Fibroblast of the aortic adventitia (primary cell): ENCODE data around the gene ZAR1L. TPM values are rescaled to one million over a fixed set of nuclear protein-coding genes. Genes with fewer than 3 reads are reported as not detected.
"Not testable (repeated sequence)": the region's sequence is repeated elsewhere in the genome, so short reads cannot be mapped to it uniquely, and the experiment has no call there.

ENCODE experiments used
- DNase-seq: peaks from one replicate; pipeline ENCODE4 v3.0.0-alpha.2; 2010; ENCODE audit warnings: low read depth
- H3K4me3 ChIP-seq: 2 replicates; pipeline ENCODE4 v1.5.1; 2011; ENCODE audit warnings: low read depth, mild to moderate bottlenecking, control low read depth, low read length, moderate library complexity
- CTCF ChIP-seq: IDR thresholded peaks from 2 replicates; pipeline ENCODE4 v1.5.1; 2011; ENCODE audit warnings: mild to moderate bottlenecking, low read length, control low read depth, inconsistent platforms; ENCODE audit not compliant: insufficient read depth
- total RNA-seq: library from RNA; depleted of rRNA; stranded (reverse); fragments of >200 nt; gene quantifications from 2 replicates; pipeline ENCODE4 v1.2.3, GENCODE V29; 2012; ENCODE audit warnings: low replicate concordance

ZAR1L gene
- total RNA-seq = not detected in 2 replicates

GRCh38 chr13:32315238-32316027 lies at the start of gene ZAR1L, which contains the start of gene BRCA2:
TSS of gene ZAR1L (minus strand) at chr13:32315363. CDS start at chr13:32311925, 3,438 bp downstream.
TSS of gene BRCA2 (plus strand) at chr13:32315508. CDS start at chr13:32316461, 953 bp downstream.
- peak within 1 kb of the TSS; percentile 90 for H3K4me3 ChIP-seq
- TF ChIP-seq CTCF = no peak
- peak; percentile 88 for DNase-seq

- TF ChIP-seq CTCF = no peak
- no peak overlapping the region for H3K4me3 ChIP-seq
- DNase-seq = no peak
Measured at GRCh38 chr13:32362574-32362973, 47.4 kb upstream of the ZAR1L start.

GRCh38 chr13:32355935-32356334 lies 40.8 kb upstream of the ZAR1L start:
- H3K4me3 ChIP-seq = not testable (repeated sequence)

GRCh38 chr13:32354040-32354439 lies 38.9 kb upstream of the ZAR1L start:
- TF ChIP-seq CTCF = no peak
- H3K4me3 ChIP-seq = no peak overlapping the region
- DNase-seq = no peak

More at GRCh38 chr13:32355935-32356334, 40.8 kb upstream of the ZAR1L start:
- DNase-seq = not testable (repeated sequence)

GRCh38 chr13:32350839-32351441 lies 35.8 kb upstream of the ZAR1L start:
- not testable (repeated sequence) for DNase-seq, H3K4me3 ChIP-seq

GRCh38 chr13:32347651-32348050 lies 32.5 kb upstream of the ZAR1L start:
- no peak overlapping the region for H3K4me3 ChIP-seq
- DNase-seq = no peak
- TF ChIP-seq CTCF = no peak

- H3K4me3 ChIP-seq = no peak overlapping the region
- TF ChIP-seq CTCF = no peak
- no peak for DNase-seq
Measured at GRCh38 chr13:32340914-32341313, 25.8 kb upstream of the ZAR1L start.
